HG02970 (cell line): ENCODE results near the gene ACKR2.
"Not testable (repeated sequence)": the region's sequence is repeated elsewhere in the genome, so short reads cannot be mapped to it uniquely, and the experiment has no call there.

Source experiments
- ATAC-seq: cut with Tn5 transposase; IDR thresholded peaks from one replicate; pipeline ENCODE4 v1.9.1; 2021; ENCODE audit warnings: mild to moderate bottlenecking, moderate library complexity, moderate number of reproducible peaks; ENCODE audit not compliant: unreplicated experiment, low FRiP score

ACKR2 gene

DNA sequence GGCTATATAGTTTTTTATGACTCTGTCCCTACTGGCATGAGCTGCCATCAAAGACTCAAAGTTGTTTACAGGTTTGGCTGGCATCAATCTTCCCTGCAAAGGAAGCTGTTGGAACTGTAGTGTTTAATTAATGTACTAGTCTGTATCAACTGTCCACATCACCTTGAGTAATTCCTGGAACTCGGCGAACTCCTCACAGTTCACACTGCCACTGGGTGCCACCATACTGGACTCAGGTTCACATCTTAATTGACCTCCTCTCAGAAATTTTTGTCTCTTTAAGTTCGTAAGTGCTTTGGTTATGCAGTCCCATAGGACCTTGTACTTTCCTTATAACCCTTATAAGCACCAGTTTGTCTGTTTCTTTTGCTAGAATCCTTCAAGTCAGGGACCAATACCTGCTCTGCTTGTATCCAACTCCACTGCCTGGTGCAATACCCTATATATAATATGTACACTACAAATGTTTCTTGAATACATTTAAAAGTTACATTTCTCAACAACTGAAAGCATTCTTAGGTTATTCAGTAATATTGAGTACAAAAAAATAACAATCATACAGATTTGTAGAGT, 8.1 kb upstream of the ACKR2 start:
- no peak for ATAC-seq

GRCh38 chr3:42801784-42802183, 7.5 kb upstream of the ACKR2 start:
- ATAC-seq = no peak

- no peak for ATAC-seq
Observed at GRCh38 chr3:42802876-42803413, 6.3 kb upstream of the ACKR2 start.

GRCh38 chr3:42803414-42804105, 5.7 kb upstream of the ACKR2 start:
- ATAC-seq = peak; percentile 35

GRCh38 chr3:42804106-42804830, 5.0 kb upstream of the ACKR2 start, which contains the start of gene HIGD1A:
TSS of gene HIGD1A (minus strand) at chr3:42804490. CDS start at chr3:42794253, 10,237 bp downstream.
- peak; percentile 96 for ATAC-seq

- no peak for ATAC-seq
Observed at GRCh38 chr3:42804831-42805132, 4.5 kb upstream of the ACKR2 start.

GRCh38 chr3:42805141-42805821, 4.0 kb upstream of the ACKR2 start:
- ATAC-seq = no peak

GRCh38 chr3:42807929-42808328, 1.3 kb upstream of the ACKR2 start:
- no peak for ATAC-seq

DNA sequence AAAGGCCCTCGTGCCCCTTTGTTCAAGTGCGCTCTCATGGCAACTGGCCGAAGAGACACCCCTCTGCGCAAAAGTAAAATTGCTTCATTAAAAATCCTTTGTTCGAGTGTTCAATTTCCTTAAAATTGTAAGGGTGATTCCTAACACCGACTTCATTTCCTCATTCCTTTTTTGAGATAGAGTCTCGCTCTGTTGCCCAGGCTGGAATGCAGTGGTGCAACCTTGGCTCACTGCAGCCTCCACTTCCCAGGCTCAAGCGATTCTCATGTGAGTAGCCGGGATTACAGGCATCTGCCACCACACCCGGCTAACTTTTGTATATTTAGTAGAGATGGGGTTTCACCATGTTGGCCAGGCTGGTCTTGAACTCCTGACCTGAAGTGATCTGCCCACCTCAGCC, 1.5 kb downstream of the ACKR2 start:
- not testable (repeated sequence) for ATAC-seq

DNA sequence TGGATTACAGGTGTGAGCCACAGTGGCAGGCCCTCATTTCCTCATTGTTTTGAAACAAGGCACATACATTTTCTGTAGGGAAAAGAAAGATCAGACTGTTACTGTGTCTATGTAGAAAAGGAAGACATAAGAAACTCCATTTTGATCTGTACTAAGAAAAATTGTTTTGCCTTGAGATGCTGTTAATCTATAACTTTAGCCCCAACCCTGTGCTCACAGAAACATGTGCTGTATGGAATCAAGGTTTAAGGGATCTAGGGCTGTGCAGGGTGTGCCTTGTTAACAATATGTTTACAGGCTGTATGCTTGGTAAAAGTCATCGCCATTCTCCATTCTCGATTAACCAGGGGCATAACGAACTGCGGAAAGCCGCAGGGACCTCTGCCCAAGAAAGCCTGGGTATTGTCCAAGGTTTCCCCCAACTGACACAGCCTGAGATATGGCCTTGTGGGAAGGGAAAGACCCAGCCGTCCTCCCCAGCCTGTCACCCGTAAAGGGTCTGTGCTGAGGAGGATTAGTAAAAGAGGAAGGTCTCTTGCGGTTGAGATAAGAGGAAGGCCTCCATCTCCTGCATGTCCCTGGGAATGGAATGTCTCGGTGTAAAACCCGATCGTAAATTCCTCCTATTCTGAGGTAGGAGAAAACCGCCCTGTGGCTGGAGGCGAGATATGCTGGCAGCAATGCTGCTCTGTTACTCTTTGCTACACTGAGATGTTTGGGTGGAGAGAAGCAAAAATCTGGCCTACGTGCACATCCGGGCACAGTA, 2.1 kb downstream of the ACKR2 start:
- not testable (repeated sequence) for ATAC-seq

DNA sequence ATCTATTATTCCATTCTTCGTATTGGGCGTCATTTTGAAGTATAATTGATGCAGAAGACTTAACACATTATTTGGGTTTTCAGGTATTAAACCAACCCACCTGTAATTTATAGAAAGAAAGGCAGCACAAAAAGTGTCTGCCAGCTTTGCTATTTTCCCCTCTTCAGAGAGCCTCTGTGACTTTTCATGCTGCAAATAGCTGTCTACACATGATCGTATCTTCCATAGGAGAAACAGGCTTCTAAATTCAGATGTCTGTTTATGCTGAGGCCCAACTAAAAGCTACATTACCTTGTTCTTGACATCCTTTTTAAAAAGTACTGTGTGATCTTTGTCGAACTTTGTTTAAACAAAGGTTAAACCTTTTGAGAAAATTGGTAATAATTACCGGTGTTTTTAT, 5.0 kb downstream of the ACKR2 start:
- ATAC-seq = no peak

GRCh38 chr3:42814914-42815507, 5.8 kb downstream of the ACKR2 start:
- no peak for ATAC-seq

- ATAC-seq = no peak
Observed at GRCh38 chr3:42815826-42816225, 6.6 kb downstream of the ACKR2 start.

DNA sequence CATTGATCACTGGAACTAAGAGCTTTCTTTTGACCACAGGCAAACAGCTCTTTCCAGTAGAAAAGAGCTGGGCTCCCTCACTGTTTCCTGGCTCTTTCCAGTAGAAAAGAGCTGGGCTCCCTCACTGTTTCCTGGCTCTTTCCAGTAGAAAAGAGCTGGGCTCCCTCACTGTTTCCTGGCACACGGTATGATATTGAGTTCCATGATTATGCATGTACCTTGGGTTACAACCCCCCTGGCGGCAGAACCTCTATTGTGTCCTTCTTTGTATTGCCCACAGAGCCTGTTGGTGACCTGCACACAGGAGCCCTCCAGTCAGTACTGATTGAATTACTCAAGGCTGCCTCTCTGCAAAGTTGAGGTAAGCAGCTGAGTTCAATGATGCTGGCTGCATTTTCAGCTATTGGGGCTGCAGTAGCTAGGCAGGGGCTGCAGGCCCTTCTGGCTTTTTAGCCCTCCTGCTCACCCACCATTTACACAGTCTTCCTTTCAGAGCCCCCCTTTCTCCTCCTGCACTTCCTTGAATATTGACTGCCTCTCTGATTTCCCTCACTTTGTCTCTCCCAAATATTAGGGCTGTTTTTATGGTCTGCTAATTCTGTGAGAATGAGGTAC, 10.2 kb downstream of the ACKR2 start:
- ATAC-seq = no peak

DNA sequence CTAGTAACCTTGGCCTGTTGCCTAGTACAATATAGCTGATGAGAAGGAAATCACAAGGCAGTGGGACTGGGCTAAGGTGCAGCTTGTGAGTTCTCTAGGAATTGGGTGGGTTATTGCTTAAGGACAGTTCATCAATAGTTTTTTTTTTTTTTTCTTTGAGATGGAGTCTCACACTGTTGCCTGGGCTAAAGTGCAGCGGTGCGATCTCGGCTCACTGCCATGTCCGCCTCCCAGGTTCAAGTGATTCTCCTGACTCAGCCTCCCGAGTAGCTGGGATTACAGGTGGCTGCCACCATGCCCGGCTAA, 11.5 kb downstream of the ACKR2 start:
- no peak for ATAC-seq

- ATAC-seq = no peak
Observed at GRCh38 chr3:42822828-42823227, 13.6 kb downstream of the ACKR2 start.

- ATAC-seq = no peak
Observed at GRCh38 chr3:42823351-42823750, 14.1 kb downstream of the ACKR2 start.

GRCh38 chr3:42826141-42826540, 16.9 kb downstream of the ACKR2 start:
- ATAC-seq = no peak

- no peak for ATAC-seq
Observed at GRCh38 chr3:42827023-42827422, 17.8 kb downstream of the ACKR2 start.

- ATAC-seq = no peak
Observed at GRCh38 chr3:42827654-42828053, 18.4 kb downstream of the ACKR2 start.
